Ishikawa (cell line): ENCODE measurements around the gene TMED9.

Experiments
- CEBPB ChIP-seq: IDR thresholded peaks from 2 replicates; pipeline ENCODE4 v1.6.1; 2012
- CREB1 ChIP-seq: IDR thresholded peaks from 2 replicates; pipeline ENCODE4 v1.6.1; 2012; ENCODE audit warnings: low read depth
- EP300 ChIP-seq: IDR thresholded peaks from 2 replicates; pipeline ENCODE4 v1.6.1; 2012; ENCODE audit warnings: borderline replicate concordance
- FOXM1 ChIP-seq: IDR thresholded peaks from 2 replicates; pipeline ENCODE4 v1.6.1; 2012; ENCODE audit warnings: low read depth, borderline replicate concordance
- MAX ChIP-seq: IDR thresholded peaks from 2 replicates; pipeline ENCODE4 v1.6.1; 2012
- NFIC ChIP-seq: IDR thresholded peaks from 2 replicates; pipeline ENCODE4 v1.6.1; 2012
- RAD21 ChIP-seq: IDR thresholded peaks from 2 replicates; pipeline ENCODE4 v1.6.1; 2012; ENCODE audit warnings: low read depth
- REST ChIP-seq: IDR thresholded peaks from 2 replicates; pipeline ENCODE4 v1.6.1; 2012; ENCODE audit warnings: low read depth, mild to moderate bottlenecking
- TAF1 ChIP-seq: IDR thresholded peaks from 2 replicates; pipeline ENCODE4 v1.6.1; 2012; ENCODE audit warnings: low read depth, mild to moderate bottlenecking
- TCF12 ChIP-seq: IDR thresholded peaks from 2 replicates; pipeline ENCODE4 v1.6.1; 2012; ENCODE audit warnings: low read depth
- TEAD4 ChIP-seq: IDR thresholded peaks from 2 replicates; pipeline ENCODE4 v1.6.1; 2012
- USF1 ChIP-seq: IDR thresholded peaks from 2 replicates; pipeline ENCODE4 v1.6.1; 2012
- YY1 ChIP-seq: IDR thresholded peaks from 2 replicates; pipeline ENCODE4 v1.6.1; 2012; ENCODE audit warnings: low read depth
- ZBTB7A ChIP-seq: IDR thresholded peaks from 2 replicates; pipeline ENCODE4 v1.6.1; 2012; ENCODE audit warnings: low read depth

- TF ChIP-seq TEAD4: no peak
- TF ChIP-seq RAD21: no peak
- TF ChIP-seq TAF1: no peak
- no peak for TF ChIP-seq CEBPB
- TF ChIP-seq CREB1: no peak
- TF ChIP-seq YY1: no peak
- no peak for TF ChIP-seq REST
- no peak for TF ChIP-seq FOXM1
- no peak for TF ChIP-seq EP300
- TF ChIP-seq MAX: no peak
- TF ChIP-seq TCF12: no peak
- TF ChIP-seq ZBTB7A: no peak
- TF ChIP-seq USF1: no peak
- TF ChIP-seq NFIC: no peak
Measured at GRCh38 chr5:177546258-177546741, 45.7 kb upstream of the TMED9 start.
